ENCODE measurements around the gene MRPL36.
"Not testable (repeated sequence)": the region's sequence is repeated elsewhere in the genome, so short reads cannot be mapped to it uniquely, and the experiment has no call there.

The MRPL36 gene

GRCh38 chr5:1832511-1833250 lies 33.0 kb upstream of the MRPL36 start:
- DNase-seq (ENCODE audit: low spot score) = no peak

DNA sequence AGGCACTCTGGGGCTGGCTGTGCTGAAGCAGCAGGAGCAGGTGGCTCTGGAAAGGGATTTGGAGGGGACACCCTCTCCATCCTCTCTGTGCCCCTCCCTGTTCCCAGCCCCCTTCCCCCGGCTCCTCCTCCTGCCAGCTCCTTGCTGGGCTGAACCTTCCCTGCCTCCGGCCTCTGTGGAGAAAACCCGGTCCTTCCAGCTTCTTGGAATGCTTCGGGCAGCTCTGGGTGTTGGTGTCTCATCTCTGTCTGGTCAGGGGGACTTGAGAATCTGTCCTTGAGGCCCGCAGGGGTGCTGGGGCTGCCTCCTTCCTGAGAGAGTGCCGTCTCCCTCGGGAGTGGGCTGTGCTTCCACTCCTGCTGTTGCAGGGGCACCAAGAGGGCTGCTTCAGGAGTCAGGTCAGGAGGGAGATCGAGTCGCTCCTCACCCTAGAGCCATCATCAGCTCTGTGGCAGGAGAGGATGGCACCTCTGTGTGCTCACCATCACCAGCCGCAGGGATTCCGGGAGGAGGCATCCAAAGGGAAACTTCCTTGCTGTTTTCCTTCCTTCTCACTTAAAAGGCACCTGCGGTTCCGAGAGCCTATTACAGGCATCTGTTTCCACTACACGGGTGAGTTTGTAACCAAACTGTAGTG lies 32.2 kb upstream of the MRPL36 start:
- peak; percentile 46 for DNase-seq (ENCODE audit: low spot score)

GRCh38 chr5:1831257-1831656 lies 31.6 kb upstream of the MRPL36 start:
- no peak for DNase-seq (ENCODE audit: low spot score)

DNA sequence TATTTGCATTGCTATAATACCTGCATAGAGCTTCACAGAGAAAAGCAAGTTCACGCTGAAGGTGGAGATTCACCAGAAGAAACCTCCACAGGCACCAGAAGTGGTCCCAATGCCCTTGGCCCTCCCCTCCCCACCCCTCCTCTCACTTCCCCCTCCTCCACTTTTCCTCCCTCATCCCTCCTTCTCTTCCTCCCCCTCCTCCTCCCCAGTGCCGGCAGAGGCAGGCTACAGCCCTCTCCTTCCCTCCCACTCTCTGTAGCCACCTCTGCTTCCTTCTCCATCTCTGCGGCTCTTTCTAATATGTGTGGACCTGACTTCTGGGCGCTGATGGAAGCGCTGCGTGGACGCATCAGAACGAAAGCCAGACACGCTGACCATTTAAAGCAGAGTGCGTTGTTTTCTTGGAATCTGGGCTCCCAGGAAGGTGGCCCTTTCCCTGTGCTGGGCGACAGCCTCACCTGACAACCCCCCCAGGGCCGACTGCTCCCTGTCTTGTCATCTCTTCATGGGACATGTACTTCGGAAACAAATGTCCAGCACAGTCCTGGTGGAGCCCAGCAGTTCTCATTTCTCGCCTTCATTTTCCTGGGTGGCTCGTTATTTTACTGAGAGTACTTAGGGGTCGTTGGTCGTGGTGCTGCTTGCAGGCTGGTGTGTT lies 31.1 kb upstream of the MRPL36 start:
- DNase-seq (ENCODE audit: low spot score) = no peak

DNA sequence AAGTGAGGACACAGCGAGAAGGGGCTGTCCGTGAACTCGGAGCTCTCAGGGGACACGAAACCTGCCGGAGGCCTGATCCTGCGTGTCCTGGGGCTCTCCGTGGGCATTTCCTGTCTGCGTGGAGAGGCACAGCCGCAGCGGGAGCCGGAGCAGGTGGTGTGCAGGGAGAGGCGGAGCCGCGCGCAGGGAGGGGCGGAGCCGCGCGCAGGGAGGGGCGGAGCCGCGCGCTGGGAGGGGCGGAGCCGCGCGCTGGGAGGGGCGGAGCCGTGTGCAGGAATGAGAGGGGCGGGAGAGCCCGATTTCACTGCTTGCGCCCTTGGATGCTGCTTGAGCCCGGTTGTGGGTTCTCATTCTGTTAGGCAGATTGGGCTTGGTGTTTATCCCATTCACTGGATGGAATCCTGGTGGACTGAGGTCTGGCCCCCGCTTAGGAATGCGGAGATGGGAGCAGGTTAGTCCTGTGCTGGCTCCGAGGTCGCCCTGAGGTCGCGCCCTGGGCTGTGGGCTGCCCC lies 28.3 kb upstream of the MRPL36 start:
- DNase-seq (ENCODE audit: low spot score) = peak; percentile 82

DNA sequence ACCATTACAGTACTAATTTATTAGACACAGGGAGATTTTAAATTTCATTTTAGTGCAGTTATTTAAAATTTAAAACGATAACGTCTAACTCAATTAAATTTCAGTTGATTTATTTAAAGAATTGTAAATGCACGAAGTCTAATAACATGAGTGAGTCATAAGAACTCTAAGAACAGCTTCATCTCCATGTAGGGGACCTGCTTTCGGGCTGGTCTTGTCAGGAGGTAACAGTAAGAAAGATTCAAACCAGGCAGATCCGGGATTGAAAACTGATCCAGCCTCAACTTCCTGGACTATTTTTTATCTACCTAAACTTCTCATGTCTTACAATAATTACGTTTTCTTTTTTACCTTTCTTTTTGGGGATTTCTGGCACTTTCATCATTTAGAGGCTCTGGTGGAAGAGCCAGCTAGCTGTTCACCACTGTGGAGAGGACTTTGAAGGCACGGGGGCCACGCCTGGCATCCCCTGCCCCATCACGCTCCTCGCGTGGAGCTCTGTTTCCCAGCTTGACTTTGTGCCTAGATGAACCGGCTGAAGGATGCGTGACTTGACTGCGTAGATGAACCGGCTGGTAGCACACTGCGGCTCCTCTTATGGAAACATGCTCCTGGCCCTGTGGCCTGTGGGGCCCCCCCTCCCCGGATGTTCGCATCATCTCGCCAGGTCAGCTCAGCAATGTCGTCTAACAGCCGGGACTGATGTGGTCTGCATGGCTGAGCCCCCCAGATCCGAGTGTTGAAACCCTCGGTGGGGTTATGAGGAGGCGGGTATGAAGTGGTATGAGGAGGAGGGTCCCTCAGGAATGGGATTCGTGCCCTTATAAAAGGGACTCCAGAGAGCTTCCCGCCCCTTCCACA lies 27.6 kb upstream of the MRPL36 start:
- DNase-seq (ENCODE audit: low spot score) = no peak

GRCh38 chr5:1826235-1826980 lies 26.8 kb upstream of the MRPL36 start:
- no peak for DNase-seq (ENCODE audit: low spot score)

DNA sequence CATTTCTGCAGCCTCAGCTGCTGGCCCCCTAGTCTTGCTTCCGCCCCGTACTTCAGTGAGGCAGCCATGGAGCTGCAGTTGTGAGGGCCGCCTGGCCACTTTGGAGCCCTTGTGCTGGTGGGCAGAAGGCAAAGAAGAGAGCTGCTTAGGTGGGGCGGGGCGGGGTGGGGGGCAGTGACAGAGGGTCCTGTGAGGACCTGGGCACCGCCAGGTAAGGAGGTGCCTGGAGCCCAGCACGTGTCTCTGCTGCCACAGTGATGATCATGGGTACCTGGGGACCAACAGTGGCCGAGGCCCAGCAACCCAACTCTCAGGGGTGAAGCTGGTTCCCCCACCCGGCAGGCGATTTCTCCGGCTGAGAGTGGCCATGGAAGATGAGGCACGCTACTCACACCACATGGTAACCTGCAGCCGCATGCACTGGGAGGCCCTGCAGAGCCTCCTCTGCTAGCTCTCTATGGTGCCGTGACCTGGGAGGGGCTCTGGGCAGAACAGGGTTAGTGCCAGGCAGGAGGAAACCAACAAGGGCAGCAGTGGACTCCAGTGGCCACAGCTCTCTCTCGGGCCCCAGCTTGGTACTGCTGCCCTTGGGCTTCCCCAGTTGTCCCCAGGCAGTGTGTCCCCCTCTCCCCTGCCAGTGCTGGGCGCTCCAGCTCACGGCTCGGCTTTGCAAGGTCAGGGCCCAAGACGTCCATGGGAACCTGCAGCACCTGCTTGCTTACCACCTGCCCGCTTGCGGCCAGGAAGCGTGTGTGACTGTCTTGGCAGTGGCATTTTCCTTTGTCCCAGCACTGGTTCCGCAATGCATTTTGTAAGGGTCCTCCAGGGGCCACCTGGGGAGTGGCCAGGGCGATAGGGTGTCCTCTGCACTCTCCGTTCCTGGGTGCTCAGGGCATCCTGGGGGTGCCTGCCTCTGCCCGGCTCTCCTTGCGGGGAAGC lies 25.5 kb upstream of the MRPL36 start:
- no peak for DNase-seq (ENCODE audit: low spot score)

- no peak for DNase-seq (ENCODE audit: low spot score)
Measured at GRCh38 chr5:1824109-1824821, 24.6 kb upstream of the MRPL36 start.

- DNase-seq (ENCODE audit: low spot score) = no peak
Measured at GRCh38 chr5:1823381-1824034, 23.9 kb upstream of the MRPL36 start.

- DNase-seq (ENCODE audit: low spot score) = no peak
Measured at GRCh38 chr5:1821862-1822261, 22.2 kb upstream of the MRPL36 start.

- no peak for DNase-seq (ENCODE audit: low spot score)
Measured at GRCh38 chr5:1820926-1821325, 21.3 kb upstream of the MRPL36 start.

- DNase-seq (ENCODE audit: low spot score) = no peak
Measured at GRCh38 chr5:1820381-1820780, 20.7 kb upstream of the MRPL36 start.

- no peak for DNase-seq (ENCODE audit: low spot score)
Measured at GRCh38 chr5:1819458-1819857, 19.8 kb upstream of the MRPL36 start.

GRCh38 chr5:1818784-1819183 lies 19.1 kb upstream of the MRPL36 start:
- no peak for DNase-seq (ENCODE audit: low spot score)

- no peak for DNase-seq (ENCODE audit: low spot score)
Measured at GRCh38 chr5:1817261-1818043, 17.8 kb upstream of the MRPL36 start.

- DNase-seq (ENCODE audit: low spot score) = not testable (repeated sequence)
Measured at GRCh38 chr5:1816495-1817089, 17.0 kb upstream of the MRPL36 start.

GRCh38 chr5:1815881-1816292 lies 16.2 kb upstream of the MRPL36 start:
- DNase-seq (ENCODE audit: low spot score) = no peak

All from iPS-NIHi11 (cell line).